MG63 (cell line): Measurements from ENCODE around the gene PIWIL1. TPM values are rescaled to one million over a fixed set of nuclear protein-coding genes. Genes with fewer than 3 reads are reported as not detected.

Experiments
- DNase-seq: peaks from one replicate; pipeline ENCODE4 v3.0.0-alpha.2; 2020
- H3K27me3 ChIP-seq: fragments of 250-450 bp; sonication (Bioruptor Pico); 2 replicates; pipeline ENCODE4 v1.5.1; 2020; ENCODE audit warnings: mild to moderate bottlenecking, moderate library complexity
- H3K36me3 ChIP-seq: fragments of 250-450 bp; sonication (Bioruptor Pico); 2 replicates; pipeline ENCODE4 v1.5.1; 2020; ENCODE audit warnings: mild to moderate bottlenecking, moderate library complexity
- H3K4me3 ChIP-seq: fragments of 250-450 bp; sonication (Bioruptor Pico); 2 replicates; pipeline ENCODE4 v1.5.1; 2020; ENCODE audit warnings: mild to moderate bottlenecking, moderate library complexity
- H3K9me3 ChIP-seq: fragments of 250-450 bp; sonication (Bioruptor Pico); 2 replicates; pipeline ENCODE4 v1.5.1; 2020; ENCODE audit warnings: mild to moderate bottlenecking, moderate library complexity
- total RNA-seq: library from RNA; depleted of rRNA; stranded (reverse); fragments of >200 nt; shearing (Covaris generic); gene quantifications from 2 replicates; pipeline ENCODE4 v1.2.3, GENCODE V29; 2014; ENCODE audit warnings: low replicate concordance

Gene PIWIL1
- total RNA-seq, 1 experiment from 2014 or later, result not detected

DNA sequence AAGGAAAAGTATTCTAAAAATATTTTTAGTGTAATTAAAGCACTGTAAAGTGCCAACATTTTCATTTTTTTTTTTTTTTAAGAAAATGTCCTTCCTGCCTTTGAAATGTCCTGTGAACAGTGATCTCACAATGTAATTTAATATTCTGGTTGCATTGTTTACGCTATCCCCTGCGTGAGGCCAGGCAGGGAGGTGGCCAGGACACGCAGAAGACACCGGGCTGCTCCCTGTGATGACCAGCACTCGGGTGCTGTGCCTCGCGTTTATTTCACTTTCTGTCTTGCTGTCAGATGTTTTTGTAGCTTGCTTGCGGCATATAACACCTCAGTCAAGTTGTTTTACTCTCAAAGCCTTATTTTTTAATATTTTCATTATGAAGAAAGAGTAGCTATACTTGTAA is 18.5 kb downstream of the PIWIL1 start:
- no peak for DNase-seq
- H3K9me3 ChIP-seq, result no peaks in the 10 kb centered on the region
- peaks cover 7% of the 10 kb centered on the region; the same call in 1 of the 2 replicates for H3K27me3 ChIP-seq
- H3K4me3 ChIP-seq, result no peak overlapping the region
- no peaks in the 10 kb centered on the region for H3K36me3 ChIP-seq

DNA sequence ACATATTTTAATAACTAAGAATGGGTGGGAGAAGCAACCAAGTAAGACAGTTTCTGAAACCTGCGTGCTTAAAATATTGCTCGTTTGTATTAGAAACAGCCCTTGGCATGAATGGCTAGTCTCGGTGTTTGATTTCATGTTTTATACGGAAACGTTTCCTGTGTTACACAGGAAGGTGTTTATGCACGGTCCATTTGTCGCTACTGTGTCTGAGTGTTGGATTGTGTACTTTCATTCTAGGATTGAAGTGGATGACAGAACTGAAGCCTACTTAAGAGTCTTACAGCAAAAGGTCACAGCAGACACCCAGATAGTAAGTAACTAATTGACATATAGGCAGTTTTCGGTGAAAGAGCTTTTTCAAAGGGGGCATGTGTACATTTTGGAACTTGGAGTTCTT is 19.6 kb downstream of the PIWIL1 start:
- H3K9me3 ChIP-seq, result no peaks in the 10 kb centered on the region
- H3K36me3 ChIP-seq, result no peaks in the 10 kb centered on the region
- peaks cover 7% of the 10 kb centered on the region; the same call in 1 of the 2 replicates for H3K27me3 ChIP-seq
- no peak for DNase-seq
- H3K4me3 ChIP-seq, result no peak overlapping the region

DNA sequence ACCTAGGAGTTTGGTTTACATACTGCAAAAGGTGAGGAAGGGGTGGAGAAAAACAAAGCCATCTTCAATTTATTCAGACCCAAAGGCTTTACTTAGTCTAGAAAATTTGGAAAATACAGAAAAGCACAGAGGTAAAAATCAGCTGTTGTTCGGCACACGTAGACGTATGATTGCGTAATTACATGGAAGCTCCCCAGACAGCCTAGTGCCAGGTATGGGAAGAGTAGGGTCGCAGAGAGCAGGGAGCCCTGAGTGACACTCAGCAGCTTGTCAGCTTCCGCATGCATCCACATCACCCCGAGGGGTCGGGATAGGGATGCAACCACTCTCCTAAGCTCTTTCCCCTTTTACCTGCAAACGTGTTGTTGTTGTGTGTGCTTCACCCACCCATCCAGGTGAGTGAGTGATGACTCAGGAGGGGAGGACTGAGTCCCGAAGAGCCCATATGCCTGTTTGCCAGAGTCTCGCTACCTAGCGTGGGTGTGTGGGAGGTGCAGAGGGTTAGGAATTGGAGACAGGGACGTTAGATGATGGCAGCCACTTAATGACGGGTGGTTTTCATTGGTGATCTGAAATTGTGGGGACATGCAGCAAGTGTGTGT is 20.1 kb downstream of the PIWIL1 start:
- no peak for DNase-seq
- peaks cover 7% of the 10 kb centered on the region; the same call in 1 of the 2 replicates for H3K27me3 ChIP-seq
- H3K9me3 ChIP-seq, result no peaks in the 10 kb centered on the region
- no peak overlapping the region for H3K4me3 ChIP-seq
- H3K36me3 ChIP-seq, result no peaks in the 10 kb centered on the region

DNA sequence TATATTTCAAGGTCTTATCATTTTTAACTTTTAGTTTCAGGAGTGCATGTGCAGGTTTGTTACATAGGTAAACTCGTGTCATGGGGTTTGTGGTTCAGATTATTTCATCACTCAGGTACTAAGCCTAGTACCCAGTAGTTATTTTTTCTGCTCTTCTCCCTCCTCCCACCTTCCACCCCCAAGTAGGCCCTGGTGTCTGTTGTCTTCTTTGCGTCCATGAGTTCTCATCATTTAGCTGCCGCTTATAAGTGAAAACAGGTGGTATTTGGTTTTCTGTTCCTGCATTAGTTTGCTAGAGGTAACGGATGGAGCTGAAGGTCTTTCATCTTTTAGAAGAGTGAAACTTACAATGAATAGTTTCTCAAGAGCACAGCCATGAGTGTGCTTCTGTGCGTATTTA is 24.4 kb downstream of the PIWIL1 start:
- H3K4me3 ChIP-seq, result no peak overlapping the region

DNA sequence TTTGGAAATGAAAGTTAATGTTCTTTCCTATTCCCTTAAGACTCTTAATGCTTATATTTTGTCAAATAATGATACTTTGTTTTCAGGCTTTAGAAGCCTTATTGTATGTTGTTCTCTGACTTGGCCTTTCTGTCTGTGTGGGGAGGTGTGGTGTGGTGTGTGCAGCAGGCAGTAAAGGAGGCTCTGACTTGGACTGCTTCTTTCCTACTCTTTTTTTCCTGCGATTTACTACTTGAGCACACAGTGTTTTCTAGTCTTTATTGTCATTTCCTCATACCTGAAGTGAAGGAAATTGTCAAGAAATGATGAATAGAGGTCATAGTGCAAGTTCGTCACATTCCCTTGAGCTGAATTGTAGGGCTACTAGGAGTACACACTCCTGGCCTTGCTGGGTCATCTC is 26.9 kb downstream of the PIWIL1 start:
- no peaks in the 10 kb centered on the region for H3K9me3 ChIP-seq
- H3K36me3 ChIP-seq, result no peaks in the 10 kb centered on the region
- H3K4me3 ChIP-seq, result no peak overlapping the region
- no peak for DNase-seq
- H3K27me3 ChIP-seq, result peaks cover 5% of the 10 kb centered on the region

More for the DNA sequence above, 24.4 kb downstream of the PIWIL1 start:
- no peaks in the 10 kb centered on the region for H3K36me3 ChIP-seq
- no peaks in the 10 kb centered on the region for H3K9me3 ChIP-seq
- DNase-seq, result no peak
- peaks cover 5% of the 10 kb centered on the region; the same call in 1 of the 2 replicates for H3K27me3 ChIP-seq

DNA sequence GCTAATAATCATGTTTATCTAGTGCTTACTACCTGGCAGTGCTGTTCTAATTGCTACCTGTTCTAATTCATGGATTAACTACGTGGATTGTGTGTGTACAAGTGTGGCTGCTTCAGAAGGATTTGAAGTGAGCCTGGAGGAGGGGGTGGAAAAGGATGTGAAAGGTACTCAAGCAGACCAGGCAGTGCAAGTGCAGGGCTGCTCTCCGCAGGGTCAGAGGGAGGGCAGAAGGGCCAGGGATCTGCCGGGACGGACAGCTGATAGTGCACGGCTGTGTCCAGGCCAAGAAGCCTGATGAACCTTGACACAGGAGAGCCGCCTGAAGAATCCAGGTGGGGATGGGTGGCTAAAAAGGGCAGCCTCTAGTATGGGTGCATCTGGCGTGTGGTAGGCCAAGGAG is 28.5 kb downstream of the PIWIL1 start:
- Histone ChIP-seq H3K27me3 (peaks cover 12% of the 10 kb centered on the region), H3K4me3 (no peak overlapping the region), H3K9me3 (no peaks in the 10 kb centered on the region), H3K36me3 (no peaks in the 10 kb centered on the region)
- no peak for DNase-seq

DNA sequence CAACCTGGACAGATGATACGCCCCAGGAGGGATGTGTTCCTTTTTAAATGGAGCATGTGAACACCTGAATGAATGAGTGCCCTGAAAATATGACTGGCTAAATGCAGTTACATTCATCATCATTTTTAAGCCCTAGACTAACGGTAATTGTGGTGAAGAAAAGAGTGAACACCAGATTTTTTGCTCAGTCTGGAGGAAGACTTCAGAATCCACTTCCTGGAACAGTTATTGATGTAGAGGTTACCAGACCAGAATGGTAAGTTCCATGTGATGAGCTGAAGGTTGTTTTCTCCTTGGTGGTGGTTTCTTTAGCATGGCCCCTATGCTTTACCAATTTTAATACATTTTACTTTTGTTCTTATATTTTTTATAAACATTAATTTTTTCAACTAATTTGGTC is 29.3 kb downstream of the PIWIL1 start:
- Histone ChIP-seq H3K4me3 (no peak overlapping the region), H3K27me3 (peaks cover 12% of the 10 kb centered on the region), H3K9me3 (no peaks in the 10 kb centered on the region), H3K36me3 (no peaks in the 10 kb centered on the region)
- DNase-seq, result no peak

DNA sequence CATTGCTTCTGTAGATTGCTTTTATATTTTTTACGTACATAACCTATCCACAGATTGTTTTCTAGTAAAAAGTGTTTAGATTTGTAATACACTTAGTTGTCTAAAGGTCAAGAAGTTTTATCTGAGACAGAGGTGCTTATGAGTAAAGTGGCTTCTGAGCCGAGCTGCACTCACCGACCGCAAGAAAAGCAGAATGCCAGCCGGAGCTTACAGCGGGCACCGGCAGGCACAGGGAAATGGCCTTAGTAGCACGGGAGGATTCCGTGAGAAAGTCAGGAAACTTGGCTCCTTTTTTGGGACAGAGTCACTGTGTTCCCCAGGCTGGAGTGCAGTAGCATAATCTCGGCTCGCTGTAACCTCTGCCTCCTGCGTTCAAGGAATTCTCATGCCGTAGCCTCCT is 29.8 kb downstream of the PIWIL1 start:
- Histone ChIP-seq H3K27me3 (peaks cover 12% of the 10 kb centered on the region), H3K9me3 (no peaks in the 10 kb centered on the region), H3K36me3 (no peaks in the 10 kb centered on the region), H3K4me3 (no peak overlapping the region)
- no peak for DNase-seq

DNA sequence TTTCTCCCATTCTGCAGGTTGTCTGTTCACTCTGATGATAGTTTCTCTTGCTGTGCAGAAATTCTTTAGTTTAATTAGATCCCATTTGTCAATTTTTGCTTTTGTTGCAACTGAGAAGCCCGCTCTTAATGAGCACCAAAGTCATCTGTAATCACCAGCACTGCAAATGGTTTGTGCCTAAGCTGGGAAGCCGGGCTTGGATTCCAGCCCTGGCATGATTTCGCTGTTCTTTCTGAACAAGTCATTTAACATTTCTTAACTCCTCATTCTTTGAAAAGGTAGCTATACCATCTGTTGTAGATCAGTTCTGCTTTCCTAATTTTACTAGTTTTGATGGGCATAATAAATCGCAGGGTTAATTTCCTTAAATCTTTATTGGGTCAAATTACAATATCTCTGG is 32.1 kb downstream of the PIWIL1 start:
- H3K9me3 ChIP-seq, result no peaks in the 10 kb centered on the region
- peaks cover 12% of the 10 kb centered on the region for H3K27me3 ChIP-seq
- H3K4me3 ChIP-seq, result no peak overlapping the region
- H3K36me3 ChIP-seq, result no peaks in the 10 kb centered on the region
- no peak for DNase-seq

DNA sequence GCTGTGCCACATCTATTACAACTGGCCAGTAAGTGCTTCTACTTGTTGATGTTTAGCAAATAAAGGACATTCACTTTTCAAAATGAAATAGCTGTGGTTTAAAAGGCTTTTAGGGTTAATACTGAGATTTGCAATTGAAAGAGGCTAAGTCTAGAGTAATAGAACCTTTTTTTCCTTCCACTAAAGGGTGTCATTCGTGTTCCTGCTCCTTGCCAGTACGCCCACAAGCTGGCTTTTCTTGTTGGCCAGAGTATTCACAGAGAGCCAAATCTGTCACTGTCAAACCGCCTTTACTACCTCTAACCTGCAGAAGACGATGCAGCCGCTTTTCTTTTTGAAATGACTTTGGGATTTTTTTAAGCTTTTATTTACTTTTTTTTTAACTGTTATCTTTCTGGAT is 33.6 kb downstream of the PIWIL1 start:
- peaks cover 12% of the 10 kb centered on the region for H3K27me3 ChIP-seq
- no peaks in the 10 kb centered on the region for H3K36me3 ChIP-seq
- H3K9me3 ChIP-seq, result no peaks in the 10 kb centered on the region
- no peak for DNase-seq
- no peak overlapping the region for H3K4me3 ChIP-seq

DNA sequence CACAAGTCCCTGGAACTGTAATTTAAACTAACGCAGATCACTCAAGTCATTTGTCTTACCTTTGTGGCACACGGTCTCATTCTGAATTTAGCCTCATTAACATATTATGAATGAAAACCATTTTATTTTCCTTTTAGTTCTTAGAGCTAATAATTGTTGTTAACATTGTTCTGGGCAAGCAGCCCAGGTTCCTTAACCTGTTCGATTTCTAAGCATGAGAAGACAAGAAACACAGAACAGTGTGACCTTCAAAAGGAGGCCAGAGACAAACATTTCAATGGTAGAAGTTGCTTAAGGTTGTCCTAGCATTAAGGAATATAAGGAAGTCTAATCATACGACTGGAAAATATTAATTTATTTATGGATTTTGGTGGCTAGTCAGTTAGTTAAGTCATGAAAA is 35.2 kb downstream of the PIWIL1 start:
- Histone ChIP-seq H3K4me3 (no peak overlapping the region), H3K36me3 (no peaks in the 10 kb centered on the region), H3K27me3 (peaks cover 10% of the 10 kb centered on the region), H3K9me3 (no peaks in the 10 kb centered on the region)
- no peak for DNase-seq

DNA sequence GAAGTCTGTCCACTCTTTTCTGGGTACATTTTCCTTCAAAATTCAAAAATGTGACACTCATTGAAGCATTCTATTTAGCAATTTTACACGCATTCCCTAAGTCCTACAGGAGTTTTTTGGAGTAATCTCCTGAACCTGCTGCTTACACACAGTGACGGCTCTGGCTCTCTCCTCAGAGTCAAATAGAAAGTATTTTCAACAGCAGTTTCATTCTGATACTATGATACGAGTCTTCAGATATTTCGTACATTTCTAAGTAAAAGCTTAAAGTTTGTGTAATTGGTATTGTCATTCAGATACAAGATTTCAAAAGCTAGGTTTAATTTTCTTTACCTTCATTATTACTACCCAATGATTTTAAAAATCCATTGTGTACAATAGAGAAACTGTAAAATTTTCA is 36.4 kb downstream of the PIWIL1 start:
- Histone ChIP-seq H3K36me3 (no peaks in the 10 kb centered on the region), H3K4me3 (no peak overlapping the region), H3K9me3 (no peaks in the 10 kb centered on the region), H3K27me3 (peaks cover 6% of the 10 kb centered on the region)
- no peak for DNase-seq

DNA sequence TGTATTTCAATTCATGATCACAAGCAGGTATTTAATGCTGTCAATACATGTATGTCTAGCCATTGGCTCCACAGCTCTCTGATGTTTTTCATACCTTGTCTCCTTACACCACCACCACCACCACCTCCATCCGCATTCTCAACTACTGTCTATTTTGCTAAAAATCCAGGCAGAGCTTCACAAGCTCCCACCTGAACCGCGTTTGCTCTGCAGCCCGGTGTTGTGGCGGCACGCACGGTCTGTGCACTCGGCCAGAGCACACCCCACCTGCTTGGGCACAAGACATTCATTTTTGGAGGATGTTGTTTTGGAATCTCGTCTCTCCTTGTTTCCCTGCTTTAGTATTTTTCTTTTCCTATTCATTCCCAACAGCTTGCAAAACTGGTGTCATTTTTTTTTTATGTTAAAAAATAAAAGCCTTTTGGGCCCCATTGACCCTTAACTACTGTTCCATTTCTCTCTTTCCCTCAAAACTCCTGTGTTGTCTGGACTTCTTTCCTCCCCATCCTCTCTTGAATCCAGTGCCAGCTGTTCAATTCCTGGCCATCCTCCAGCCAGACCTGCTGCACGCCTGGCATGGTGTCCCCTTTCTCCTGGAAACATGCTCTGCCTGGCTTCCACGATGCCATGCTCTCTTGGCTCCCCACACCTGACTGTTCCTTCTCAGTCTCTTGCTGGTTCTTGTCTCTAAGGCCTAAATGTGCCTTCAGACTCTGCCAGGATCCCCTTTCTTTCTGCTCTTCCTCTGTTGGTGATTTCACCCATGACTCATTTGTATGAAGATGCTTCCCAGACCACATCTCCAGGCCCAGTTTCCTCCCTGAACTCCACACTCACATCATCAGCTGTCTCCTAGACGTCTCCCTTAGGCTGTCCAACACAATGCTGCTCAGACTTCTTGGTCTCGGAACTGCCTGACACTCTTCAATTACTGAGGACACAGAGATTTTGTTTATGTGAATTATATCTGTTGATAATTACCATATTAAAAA is 37.9 kb downstream of the PIWIL1 start:
- H3K9me3 ChIP-seq, result no peaks in the 10 kb centered on the region
- DNase-seq, result no peak
- no peak overlapping the region for H3K4me3 ChIP-seq
- H3K27me3 ChIP-seq, result peaks cover 4% of the 10 kb centered on the region
- H3K36me3 ChIP-seq, result no peaks in the 10 kb centered on the region

DNA sequence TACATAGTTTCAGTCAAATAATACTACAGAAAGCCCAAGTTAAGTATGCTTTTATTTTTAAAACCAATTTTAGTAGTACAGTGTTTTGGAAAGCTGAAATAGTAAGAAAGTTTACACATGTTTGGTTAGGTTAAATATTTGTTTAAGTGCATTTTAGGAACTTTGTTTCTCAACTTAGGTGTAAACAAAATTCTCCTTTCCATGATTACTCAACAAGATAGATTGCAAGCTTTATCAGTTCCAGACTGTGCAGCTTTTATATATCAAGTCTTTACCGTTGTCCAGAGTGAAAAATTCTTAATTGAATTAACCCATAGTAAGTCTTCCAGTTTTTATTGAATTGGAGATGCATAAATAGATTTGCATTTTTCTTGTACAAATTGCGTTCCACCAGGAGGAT is 45.1 kb downstream of the PIWIL1 start:
- Histone ChIP-seq H3K27me3 (no peaks in the 10 kb centered on the region), H3K4me3 (no peak overlapping the region), H3K36me3 (no peaks in the 10 kb centered on the region), H3K9me3 (no peaks in the 10 kb centered on the region)
- no peak for DNase-seq

DNA sequence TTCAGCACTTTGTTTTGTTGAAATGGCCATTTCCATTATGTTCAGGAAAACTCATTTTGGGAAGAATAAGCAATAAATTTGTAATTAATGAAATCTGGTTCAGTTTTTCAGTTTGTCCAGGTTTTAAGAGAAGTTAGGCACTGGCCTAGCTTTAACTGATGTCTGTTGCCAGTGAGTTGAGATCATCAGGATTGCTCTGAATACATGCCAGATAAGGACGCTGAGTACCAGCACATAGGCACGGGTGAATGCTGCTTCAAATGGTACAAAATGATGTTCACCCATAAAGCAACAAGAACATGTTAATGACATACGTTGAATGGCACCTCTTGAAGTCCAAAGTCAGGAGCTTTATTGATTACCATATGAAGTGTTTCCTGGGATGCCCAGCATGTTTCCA is 46.5 kb downstream of the PIWIL1 start:
- H3K9me3 ChIP-seq, result no peaks in the 10 kb centered on the region
- no peak for DNase-seq
- H3K27me3 ChIP-seq, result no peaks in the 10 kb centered on the region

DNA sequence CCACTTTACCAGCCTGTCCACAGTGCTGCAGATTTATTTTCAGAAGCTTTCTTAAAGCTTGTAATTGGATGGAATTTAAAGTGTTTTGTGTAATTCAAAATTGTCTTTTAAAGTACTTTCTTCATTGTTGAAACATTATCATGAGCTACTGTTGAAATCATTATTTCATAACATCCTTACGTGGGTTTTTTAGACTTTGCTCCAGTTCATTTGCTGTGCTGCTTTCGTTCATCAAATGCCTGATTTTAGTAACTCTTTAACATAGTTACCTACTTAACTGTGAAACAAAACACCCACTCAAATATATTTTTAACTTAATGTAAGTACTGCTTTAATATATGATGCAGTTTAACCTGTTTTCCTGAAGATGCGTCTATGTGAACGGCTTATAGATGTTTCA is 47.5 kb downstream of the PIWIL1 start:
- no peaks in the 10 kb centered on the region for H3K27me3 ChIP-seq
- no peaks in the 10 kb centered on the region for H3K36me3 ChIP-seq
- H3K4me3 ChIP-seq, result no peak overlapping the region
- DNase-seq, result no peak
- H3K9me3 ChIP-seq, result no peaks in the 10 kb centered on the region

More for the DNA sequence above, 46.5 kb downstream of the PIWIL1 start:
- Histone ChIP-seq H3K4me3 (no peak overlapping the region), H3K36me3 (no peaks in the 10 kb centered on the region)

DNA sequence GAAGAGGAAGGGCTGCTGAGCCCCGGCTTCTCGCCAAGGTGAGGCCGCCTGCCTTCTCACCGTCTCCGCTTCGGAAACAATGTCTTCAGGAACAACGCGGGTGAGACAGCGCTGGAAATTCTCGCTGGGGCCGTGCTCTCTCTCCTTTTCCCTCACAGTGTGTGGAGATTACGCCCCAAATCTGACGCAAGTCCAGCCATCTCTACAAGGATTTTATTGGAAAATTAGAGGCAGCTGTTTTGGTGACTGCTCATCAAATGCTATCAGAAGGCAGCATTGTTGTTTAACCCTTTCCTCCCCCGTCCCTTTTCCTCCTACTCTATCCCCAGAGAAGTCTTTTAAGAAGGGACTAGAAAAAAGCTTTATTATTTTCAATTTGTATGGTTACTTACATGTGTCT is 53.5 kb downstream of the PIWIL1 start:
- no peak for DNase-seq
- no peaks in the 10 kb centered on the region for H3K27me3 ChIP-seq
- H3K4me3 ChIP-seq, result no peak overlapping the region
- H3K9me3 ChIP-seq, result no peaks in the 10 kb centered on the region
- H3K36me3 ChIP-seq, result no peaks in the 10 kb centered on the region

DNA sequence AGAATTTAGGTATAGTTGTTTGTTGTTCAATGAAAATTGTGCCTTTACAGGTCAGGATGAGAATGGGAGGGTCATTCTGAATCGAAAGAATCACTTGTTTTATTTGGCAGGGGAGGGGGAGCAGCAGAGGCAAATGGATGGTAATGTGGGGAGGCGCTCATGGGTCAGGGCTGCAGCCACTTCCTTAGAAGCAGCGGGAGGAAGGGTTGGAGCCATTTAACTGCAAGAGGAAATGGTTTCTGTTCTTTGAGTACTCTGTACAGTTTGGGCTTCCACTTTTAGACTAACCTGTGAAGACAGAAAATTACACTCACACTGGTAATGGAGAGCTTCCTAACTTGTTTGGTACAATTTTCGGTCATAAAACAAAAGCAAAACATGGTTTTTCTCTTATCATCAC is 57.2 kb downstream of the PIWIL1 start:
- Histone ChIP-seq H3K36me3 (no peaks in the 10 kb centered on the region), H3K4me3 (no peak overlapping the region), H3K27me3 (no peaks in the 10 kb centered on the region), H3K9me3 (no peaks in the 10 kb centered on the region)
- DNase-seq, result no peak
